Nephron (organoid): ENCODE results near the gene BMPER.

Experiments used
- H3K27ac Mint-ChIP-seq, 3 experiments: 2 replicates each; pipeline ENCODE4 v1.8.0; 2020; ENCODE audit warnings: mixed read lengths in 3 of 3, mild to moderate bottlenecking in 2 of 3, moderate library complexity in 1 of 3
- H3K27me3 Mint-ChIP-seq: 2 replicates; pipeline ENCODE4 v1.8.0; 2021; ENCODE audit warnings: low read depth, mild to moderate bottlenecking, moderate library complexity, mixed read lengths
- H3K36me3 Mint-ChIP-seq: 2 replicates; pipeline ENCODE4 v1.8.0; 2020; ENCODE audit warnings: low read depth, mixed read lengths
- H3K4me1 Mint-ChIP-seq: 2 replicates; pipeline ENCODE4 v1.8.0; 2020; ENCODE audit warnings: mixed read lengths
- H3K4me3 Mint-ChIP-seq, 3 experiments: 2 replicates each; pipeline ENCODE4 v1.8.0; 2020; ENCODE audit warnings: mild to moderate bottlenecking in 3 of 3, mixed read lengths in 3 of 3, moderate library complexity in 2 of 3
- H3K9me3 Mint-ChIP-seq: 2 replicates; pipeline ENCODE4 v1.8.0; 2020; ENCODE audit warnings: mixed read lengths
- CTCF ChIP-seq, 3 experiments: fragments of 200-600 bp; sonication (generic); IDR thresholded peaks; one replicate each; pipeline ENCODE4 v1.5.0; 2021; ENCODE audit warnings: antibody characterized with exemption in 3 of 3; ENCODE audit not compliant: unreplicated experiment in 3 of 3

BMPER gene

GRCh38 chr7:34043461-34044305, 138.3 kb downstream of the BMPER start:
- peaks cover 10% of the 10 kb centered on the region for H3K36me3 Mint-ChIP-seq
- peak overlapping the region in 1 of 3 experiments; percentile 21 for H3K27ac Mint-ChIP-seq
- peaks cover 21% of the 10 kb centered on the region for H3K4me1 Mint-ChIP-seq
- no peaks in the 10 kb centered on the region for H3K27me3 Mint-ChIP-seq
- no peaks in the 10 kb centered on the region for H3K9me3 Mint-ChIP-seq
- no peak overlapping the region for H3K4me3 Mint-ChIP-seq
- no peak for TF ChIP-seq CTCF (IDR thresholded peaks at IDR 0.05; ENCODE audit: unreplicated experiment in 3 of 3)

- Mint-ChIP-seq H3K9me3 (no peaks in the 10 kb centered on the region), H3K27me3 (no peaks in the 10 kb centered on the region), H3K4me3 (no peak overlapping the region), H3K27ac (no peak overlapping the region), H3K4me1 (peaks cover 17% of the 10 kb centered on the region), H3K36me3 (peaks cover 15% of the 10 kb centered on the region)
- no peak for TF ChIP-seq CTCF (IDR thresholded peaks at IDR 0.05; ENCODE audit: unreplicated experiment in 3 of 3)
These were observed 138.9 kb downstream of the BMPER start for GRCh38 chr7:34044306-34044643.

- no peak for TF ChIP-seq CTCF (IDR thresholded peaks at IDR 0.05; ENCODE audit: unreplicated experiment in 3 of 3)
- Mint-ChIP-seq H3K27ac (no peak overlapping the region), H3K4me3 (no peak overlapping the region), H3K36me3 (peaks cover 18% of the 10 kb centered on the region), H3K9me3 (no peaks in the 10 kb centered on the region), H3K4me1 (peaks cover 17% of the 10 kb centered on the region), H3K27me3 (no peaks in the 10 kb centered on the region)
These were observed 139.5 kb downstream of the BMPER start for GRCh38 chr7:34044734-34045353.

- Mint-ChIP-seq H3K27me3 (no peaks in the 10 kb centered on the region), H3K4me1 (peaks cover 8% of the 10 kb centered on the region), H3K4me3 (no peak overlapping the region), H3K36me3 (peaks cover 22% of the 10 kb centered on the region), H3K27ac (no peak overlapping the region), H3K9me3 (no peaks in the 10 kb centered on the region)
- no peak for TF ChIP-seq CTCF (IDR thresholded peaks at IDR 0.05; ENCODE audit: unreplicated experiment in 3 of 3)
These were observed 143.1 kb downstream of the BMPER start for GRCh38 chr7:34048445-34048844.

- Mint-ChIP-seq H3K27me3 (no peaks in the 10 kb centered on the region), H3K4me3 (no peak overlapping the region), H3K9me3 (no peaks in the 10 kb centered on the region), H3K36me3 (peaks cover 18% of the 10 kb centered on the region), H3K4me1 (peaks cover 8% of the 10 kb centered on the region), H3K27ac (no peak overlapping the region)
- TF ChIP-seq CTCF (IDR thresholded peaks at IDR 0.05; ENCODE audit: unreplicated experiment in 3 of 3): no peak
These were observed 148.7 kb downstream of the BMPER start for GRCh38 chr7:34054075-34054474.
